NCI-H2227 (cell line): ENCODE measurements around the gene CLCN7.
"Not testable (repeated sequence)": the region's sequence is repeated elsewhere in the genome, so short reads cannot be mapped to it uniquely, and the experiment has no call there.

Experiments used
- DNase-seq: peaks from one replicate; lab custom pipeline; 2025; ENCODE audit not compliant: unreplicated experiment; lab: John Stamatoyannopoulos, UW

Gene CLCN7

DNA sequence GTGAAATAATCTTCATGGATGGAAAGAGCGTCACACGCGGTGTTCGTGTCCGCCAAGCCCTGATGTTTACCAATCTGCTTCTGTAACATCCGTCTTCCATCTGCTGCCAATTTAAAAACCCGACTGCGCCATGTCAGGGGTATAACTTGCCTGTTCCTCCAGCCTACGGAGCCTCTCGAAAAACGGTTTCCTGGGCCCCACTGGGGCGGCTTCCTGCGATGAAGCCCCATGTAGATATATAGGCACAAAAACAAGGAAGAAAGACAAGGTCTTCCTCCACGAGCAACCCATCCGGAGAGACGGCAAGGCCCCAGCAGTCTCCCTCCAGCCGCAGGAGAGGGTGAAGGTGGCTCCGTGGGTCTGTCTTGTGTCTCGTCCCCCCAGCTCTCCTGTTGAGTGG, 13.8 kb upstream of the CLCN7 start, which contains the start of gene PTX4:
Gene PTX4 (minus strand): TSS at position 326 of the 400 bp plus-strand sequence. CDS start 35 bp downstream, at position 291.
- DNase-seq = no peak

DNA sequence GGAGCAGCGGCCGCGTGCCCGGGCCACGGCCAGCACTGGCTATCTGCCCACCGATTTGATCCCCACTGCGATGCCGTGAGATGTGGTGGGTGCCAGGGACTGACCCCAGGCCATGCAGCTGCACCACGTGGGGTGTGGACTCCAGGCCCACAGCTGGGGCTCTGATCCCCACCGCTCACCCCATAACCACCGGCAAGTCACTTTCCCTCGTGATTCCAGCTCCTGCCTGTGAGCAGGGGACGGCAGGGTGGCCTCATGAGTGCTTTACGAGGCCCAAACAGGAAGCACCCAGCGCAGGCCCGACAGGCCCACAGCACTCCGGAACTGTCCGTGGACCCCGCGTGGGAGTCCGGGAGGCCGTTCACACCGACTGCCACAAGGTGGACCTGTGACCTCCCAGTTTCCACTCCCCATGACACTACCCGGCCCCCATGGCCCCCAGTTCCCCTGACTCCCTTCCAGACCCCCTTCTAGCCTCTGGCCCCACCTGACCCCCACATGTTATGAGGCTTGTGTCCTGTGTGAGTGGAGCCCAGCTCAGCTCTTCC, 13.3 kb upstream of the CLCN7 start:
- no peak for DNase-seq

DNA sequence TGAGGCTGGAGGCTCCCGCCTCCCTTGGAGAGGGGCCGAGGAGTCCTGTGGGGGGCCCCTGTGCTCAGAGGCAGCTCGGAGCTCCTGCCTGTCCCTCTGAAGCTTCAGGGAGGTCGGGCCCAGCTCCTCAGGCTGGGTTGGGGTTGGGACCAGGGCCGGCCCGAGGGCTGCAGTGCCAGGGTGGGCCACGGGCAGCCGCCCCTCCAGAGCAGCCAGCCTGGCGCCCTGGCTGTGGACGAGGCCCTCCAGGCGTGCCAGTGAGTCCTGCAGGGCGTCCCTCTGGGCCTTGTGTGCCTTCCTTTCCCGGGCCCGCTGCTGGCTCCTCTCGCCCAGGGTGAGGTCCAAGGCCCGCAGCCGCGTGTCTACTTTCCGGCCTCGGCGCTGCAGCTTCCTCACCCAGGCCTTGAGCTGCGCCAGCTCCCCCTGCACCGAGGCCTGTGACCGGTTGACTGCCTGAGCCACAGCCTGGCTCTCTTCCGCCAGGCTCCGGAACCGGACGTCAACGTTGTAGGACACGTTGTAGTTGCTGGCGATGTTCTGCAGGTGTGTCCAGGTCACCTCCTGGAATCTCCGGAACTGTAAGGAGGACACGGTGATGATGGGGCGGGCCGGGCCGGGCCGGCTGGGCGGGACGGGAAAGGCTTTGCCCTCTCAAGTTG, 12.7 kb upstream of the CLCN7 start:
- DNase-seq = no peak

DNA sequence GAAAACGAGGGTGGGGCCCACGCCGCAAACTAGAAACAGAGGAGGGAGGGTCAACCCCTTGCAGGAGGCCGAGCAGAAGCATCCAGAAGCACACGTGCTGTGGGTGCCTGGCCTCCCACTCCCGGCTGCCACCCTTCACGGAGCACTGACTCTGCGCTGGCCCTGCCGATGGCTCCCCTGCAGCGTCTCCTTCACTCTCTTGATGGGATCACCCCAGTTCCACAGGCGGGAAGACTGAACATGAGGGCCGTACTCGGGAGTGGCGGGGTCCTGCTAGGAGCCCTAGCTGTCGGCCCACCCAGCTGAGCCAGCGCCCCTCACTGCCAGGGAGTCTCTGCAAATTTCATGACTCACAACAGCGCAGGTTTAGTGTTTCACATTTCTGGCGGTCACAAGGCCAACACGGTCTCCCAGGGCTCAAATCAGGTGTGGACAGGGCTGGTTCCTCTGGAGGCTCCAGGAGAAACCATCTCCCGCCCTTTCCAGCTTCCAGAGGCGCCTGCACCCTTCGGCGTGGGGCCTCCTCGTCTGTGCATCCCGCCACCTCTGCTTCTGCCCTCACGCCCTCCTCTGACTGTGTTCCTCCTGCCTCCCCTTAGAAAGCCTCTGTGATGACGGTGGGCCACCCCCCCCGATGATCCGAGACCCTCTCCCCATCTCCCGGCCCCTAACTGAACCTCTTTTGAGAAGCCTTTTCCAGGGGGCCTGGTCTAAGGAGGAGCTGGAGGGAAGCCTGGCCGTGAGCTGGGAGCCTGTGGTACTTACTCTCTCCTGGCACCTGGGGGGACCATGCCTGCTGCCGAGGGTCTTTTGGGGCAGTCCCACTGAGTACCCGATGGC, 11.9 kb upstream of the CLCN7 start:
- DNase-seq = no peak

DNA sequence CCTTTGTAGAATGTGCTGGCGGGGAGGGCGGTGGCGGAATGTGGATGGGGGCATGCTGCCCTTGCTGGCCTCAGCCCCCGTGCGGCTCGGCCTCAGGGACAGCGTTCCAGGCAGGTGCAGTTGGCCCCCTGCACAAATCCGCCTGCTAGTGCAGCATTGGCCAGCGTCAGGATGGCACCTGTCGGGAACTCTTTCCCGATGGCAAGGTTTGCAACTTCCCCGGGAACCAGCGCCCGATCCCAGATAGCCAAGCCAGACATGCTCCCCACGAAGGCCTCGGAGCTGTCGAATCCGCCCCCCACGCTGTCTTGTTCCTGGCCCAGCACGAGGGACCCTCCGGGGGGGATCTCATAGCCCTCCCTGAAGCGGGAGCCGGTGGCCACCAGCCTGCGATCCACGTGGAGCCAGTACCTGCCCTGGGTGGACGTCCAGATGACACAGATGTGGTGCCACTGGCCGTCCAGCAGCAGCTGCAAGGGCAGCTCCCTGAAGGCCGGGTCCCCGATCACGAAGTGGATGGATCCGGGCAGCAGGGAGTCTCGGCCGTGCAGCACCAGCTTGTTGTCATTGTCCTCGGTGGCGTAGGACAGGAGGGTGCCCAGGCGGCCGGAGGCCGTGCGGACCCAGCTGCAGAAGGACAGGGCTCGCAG, 11.1 kb upstream of the CLCN7 start:
- no peak for DNase-seq

DNA sequence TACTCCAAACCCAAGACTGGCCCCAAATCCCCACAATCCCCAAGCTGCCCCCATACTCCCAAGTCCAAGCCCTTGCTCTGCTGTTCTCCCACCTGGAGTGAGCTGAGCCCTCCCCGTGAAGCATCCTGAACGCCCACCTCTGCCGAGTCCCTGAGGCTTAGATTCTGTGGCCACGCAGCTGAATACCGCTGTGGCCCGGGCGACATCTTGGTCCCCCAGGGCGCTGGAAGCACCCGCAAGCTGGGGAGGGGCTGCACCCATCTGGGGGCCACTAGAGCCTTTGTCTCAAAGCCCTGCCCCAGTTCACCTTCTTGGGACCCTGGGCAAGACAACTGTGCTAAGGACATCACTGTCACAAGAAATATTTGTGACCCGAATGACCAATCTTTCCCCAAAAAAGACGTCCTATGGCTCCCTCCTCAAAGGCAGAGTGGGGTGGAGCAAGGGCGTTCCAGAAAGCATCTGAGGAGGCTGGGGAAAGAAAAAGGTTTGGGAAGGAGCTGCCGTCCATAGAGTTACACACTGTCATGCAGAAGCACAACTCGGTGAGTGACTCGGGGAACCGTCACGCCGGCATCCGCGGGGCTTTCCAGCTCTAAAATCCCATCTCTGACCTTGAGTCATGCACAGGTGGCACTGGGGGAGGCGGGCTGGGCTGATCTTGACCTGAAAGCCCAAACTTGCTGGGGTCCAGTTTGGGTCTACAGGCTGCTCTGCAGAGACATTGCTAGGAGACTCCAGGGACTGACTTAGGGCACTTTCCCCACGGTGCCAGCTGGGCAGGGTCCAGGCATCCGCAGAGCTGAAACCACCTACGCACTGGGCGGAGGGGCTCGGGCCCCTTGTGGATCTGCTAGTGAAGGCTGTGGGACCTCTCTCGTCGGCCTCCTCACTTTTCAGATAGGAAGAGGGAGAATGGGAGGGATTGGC, 7.3 kb upstream of the CLCN7 start:
- no peak for DNase-seq

DNA sequence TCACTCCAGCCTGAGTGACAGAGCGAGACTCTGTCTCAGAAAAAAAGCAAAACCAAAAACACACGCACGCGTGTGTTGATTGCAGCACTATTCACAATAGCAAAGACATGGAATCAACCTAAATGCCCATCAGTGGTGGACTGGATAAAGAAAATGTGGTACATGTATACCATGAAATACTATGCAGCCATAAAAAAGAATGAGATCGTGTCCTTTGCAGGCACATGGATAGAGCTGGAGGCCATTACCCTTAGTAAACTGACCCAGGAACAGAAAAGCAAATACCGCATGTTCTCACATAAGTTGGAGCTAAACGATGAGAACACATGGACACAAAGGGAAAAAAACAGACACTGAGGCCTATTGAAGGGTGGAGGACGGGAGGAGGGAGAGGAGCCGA, 4.1 kb upstream of the CLCN7 start:
- not testable (repeated sequence) for DNase-seq

DNA sequence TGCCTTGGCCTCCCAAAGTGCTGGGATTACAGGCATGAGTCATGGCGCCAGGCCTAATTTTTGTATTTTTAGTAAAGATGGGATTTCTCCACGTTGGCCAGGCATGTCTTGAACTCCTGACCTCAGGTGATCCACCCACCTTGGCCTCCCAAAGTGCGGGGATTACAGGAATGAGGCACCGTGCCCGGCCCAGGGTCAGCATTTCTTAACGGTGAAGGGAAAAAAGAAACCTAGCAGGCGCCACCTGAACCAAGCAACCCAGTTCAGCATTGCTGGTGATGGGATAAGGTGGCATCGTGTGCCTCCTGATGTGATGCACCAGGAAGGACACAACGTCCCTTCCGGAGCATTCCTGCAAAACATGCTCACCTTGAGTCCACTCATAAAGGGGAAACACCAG, 2.2 kb upstream of the CLCN7 start:
- no peak for DNase-seq

DNA sequence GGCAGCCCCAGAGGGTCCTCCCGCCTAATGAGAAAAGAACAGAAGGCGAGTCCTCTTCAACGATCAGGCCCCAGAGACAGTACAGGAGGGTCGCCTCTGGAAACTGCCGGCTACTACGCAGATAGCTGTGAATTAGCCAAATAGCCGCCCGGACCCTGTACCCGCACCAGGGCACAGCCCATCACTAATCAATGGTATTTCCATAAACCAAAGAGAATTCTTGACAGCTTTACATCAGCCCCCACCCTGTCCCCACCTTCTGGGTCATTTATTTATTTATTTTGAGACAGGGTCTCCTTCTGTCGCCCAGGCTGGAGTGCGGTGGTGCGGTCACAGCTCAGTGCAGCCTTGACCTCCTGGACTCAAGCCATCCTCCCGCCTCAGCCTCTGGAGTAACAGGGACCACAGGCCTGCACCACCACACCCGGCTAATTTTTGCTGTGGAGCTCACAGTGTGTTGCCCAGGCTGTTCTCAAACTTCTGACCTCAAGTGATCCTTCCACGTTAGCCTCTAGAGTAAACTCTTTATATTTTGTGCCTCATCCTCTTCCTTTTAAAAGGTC, 805 bp upstream of the CLCN7 start:
- DNase-seq = no peak

DNA sequence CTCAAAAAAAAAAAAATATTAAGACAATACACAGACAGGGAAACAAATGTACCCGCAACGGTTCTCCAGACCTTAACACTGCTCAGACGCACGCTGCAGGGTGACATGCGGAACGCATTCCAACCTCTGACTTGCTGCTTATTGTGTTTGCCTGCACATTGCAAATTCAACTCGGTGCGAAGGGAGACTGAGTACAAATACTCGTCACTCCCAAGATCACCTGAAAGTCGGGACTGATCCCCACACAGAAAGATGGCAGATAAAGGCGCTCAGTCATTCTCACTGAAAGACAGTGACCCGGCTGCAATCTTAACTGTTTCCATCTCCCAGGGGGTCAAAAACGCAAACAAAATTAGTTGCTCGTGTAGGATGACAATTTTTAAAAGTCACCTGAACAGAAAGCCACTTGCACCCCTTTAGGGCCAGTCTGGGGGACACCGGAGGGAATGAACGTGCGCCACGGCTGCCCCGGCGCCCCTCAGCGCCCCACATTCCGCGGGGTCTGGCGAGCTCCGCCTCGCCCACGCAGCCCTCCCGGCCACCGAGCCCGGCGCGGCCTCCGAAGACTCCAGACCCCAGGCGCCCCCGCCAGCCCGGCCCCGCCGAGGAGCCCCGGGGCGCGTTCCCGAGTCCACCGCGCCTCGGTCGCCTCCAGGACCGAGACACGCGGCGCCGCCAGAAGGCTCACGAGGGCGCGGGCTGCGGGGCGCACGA, 589 bp downstream of the CLCN7 start:
- no peak for DNase-seq

DNA sequence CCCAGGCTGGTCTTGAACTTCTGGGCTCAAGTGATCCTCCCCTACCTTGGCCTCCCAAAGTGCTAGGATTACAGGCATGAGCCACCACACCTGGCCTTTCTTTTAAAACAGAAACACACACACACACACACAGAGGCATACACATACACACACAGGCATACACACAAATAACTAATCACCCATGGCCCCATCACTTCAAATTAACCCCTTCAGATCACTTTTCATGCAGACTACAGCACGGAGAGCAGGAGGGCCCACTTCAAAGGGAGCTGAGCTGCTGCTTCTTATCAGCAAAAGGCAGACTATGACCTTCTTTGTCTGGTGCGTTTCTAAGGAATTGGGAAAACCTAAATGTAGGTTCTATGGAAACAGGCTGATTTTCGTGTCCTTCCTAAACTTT, 1.9 kb downstream of the CLCN7 start:
- DNase-seq = no peak

DNA sequence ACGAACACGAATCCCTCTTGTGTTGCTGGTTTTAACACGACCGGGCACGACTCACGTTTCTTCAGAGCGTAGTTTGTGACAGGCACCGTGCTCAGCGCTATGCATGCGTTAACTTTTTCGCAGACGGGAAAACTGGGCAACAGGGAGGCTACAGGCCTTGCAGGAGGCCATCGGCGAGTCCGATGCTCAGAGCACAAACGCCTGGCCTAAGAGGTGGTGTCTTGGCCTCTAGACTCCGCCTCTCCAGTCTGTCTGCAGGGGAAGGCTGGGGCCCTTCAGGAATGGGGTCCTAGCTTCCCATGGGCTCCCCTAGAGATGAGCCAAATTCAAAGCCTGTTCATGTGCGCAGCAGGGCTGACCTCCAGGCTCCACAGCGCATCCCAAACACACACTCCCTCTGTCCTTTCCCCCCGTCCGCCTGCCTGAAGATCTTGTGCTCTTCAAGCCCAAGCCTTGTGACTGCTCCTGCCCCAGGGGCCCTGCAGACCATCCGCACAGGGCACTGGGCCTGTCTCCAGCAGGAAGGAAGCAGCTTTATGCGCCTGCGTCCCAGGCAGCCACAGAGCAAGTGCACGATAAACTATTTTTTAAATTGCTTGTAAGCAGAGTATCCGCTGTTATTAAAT, 3.1 kb downstream of the CLCN7 start:
- no peak for DNase-seq

DNA sequence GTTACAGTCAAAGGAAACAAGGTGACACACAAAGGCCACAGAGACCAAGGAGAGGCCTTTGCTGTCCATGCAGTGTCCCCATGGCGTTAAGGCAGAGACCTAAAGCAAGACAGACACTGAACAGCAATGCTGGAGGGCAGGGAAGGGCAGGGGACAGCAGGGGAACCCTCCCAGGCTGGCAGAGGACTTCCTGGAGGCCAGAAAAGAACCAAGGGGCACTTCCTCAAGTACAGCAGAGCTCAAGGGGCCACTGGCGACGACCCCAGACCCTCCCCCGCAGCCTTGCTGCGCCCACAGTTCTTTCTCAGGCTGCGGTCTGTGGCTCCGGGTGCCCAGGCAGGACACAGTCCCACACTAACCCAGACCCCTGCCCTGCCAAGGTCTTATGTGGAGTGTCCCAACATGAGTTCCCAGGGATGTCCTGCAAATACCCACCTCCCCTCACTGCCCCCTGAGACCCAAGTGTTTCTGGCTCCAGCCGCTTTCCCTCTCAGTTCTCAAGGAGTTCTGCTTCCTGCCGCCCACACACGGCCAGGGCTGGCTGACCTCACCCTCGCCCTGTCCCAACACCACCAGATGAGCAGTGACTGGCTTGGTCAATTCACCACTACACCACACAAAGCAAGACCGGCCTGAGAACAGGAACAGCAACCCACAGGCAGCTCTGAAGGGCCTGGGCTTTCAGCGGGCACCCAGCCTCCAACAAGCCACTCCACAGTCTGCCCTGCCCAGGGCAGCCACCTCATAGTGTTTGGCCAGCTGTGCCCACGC, 4.2 kb downstream of the CLCN7 start:
- DNase-seq = no peak

DNA sequence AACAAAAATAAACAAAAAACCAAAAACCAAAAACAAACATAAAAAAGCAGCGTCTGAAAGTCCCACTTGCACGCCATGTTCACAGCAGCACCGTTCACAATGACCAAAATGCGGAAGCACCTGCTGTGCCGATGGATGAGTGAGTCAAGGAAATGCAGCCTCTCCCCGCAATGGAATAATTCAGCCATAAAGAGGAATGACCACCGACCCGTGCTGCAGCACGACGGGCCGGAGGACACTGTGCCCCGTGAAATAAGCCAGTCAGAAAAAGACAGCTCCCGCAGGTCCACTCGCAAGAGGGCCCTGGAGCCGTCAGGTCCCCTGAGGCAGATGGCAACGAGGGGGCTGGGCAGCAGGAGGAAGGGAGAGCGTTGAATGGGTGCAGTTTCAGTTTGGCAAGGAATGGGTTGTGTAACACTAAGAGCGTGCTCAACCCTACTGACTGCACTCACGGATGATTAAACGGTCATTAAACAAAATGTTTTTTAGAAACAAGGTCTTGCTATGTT, 5.1 kb downstream of the CLCN7 start:
- DNase-seq = no peak

DNA sequence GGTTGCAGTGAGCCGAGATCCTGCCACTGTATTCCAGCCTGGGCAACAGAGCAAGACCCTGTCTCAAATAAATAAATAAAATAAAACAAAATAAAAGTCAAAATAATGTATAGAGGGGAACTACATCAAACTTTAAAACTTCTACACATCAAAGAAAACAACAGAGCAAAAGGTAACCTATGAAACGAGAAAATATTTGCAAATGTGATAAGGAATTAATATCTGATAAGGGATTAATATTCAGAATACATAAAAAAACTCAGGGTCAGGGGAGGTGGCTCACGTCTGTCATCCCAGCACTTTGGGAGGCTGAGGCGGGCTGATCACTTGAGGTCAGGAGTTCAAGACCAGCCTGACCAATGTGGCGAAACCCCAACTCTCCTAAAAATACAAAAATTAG, 5.7 kb downstream of the CLCN7 start:
- DNase-seq = not testable (repeated sequence)

DNA sequence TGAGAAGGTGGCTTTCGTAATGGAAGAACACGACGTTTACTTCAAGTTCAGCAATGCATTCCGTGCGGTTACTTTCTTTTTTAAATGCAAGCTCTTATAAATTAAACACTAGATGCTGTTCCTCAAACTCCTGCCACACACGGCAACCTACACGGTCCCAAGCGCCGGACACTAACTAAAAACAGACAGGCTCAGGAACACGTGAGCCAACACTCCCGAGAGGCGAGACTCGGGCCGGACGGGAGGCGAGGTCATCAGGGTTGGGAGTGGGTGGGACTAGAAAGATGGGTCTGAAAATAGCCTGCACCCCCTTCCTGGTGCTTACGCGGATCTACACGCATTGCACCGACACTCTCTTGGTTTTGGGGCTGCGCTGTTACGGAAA, 6.4 kb downstream of the CLCN7 start:
- no peak for DNase-seq

DNA sequence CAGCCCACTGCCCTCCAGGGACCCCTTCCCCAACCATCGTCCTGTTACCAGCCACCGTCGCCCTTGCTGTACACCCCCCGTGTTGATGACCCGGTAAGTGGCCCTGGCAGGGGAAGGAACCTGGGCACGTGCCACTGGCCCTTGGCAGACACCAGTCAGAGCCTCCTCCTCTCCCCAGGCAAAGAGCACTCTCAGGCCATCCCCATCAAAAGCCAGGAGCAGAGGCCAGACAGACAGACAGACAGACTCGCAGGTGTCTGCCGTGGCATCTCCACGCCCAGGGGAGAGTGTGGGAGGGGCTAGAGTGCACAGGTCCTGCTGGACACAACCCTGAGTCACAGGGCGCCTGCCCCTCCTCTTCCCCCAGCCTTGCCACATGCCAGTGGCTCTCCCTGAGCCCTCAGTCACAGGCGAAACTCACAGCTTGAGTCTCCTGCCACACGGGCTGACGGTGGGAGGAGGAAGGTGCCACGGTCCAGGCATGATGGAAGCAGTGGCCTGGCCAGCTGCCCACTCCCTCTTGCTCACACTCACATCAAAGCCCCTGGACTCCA, 7.8 kb downstream of the CLCN7 start:
- DNase-seq = no peak

DNA sequence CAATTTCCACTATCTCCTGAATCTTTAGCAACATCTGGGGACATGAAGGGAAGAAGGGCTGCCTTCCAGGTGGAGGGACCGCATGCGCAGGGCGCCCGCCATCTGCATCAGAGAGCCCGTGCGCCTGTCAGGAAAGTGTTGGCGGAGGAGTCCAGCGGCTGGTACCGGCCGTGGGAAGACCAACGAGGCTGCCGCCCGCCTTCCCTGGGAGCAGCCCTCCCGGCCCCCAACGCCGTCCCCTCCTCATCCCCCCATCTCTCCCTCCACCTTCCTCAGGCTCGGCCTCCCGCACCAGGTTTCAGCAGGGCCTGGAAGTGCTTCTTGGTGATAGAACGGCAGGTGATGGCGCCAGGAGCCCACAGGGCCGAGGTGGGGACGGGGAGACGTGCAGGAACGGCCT, 8.8 kb downstream of the CLCN7 start:
- DNase-seq = no peak
